HFFc6 (cell line): ENCODE results near the gene POPDC3. TPM values are rescaled to one million over a fixed set of nuclear protein-coding genes. Genes with fewer than 3 reads are reported as not detected.
"Not testable (repeated sequence)": the region's sequence is repeated elsewhere in the genome, so short reads cannot be mapped to it uniquely, and the experiment has no call there.

Experiments
- DNase-seq: peaks from one replicate; pipeline ENCODE4 v3.0.0-alpha.2; 2018
- H3K27ac Mint-ChIP-seq: 2 replicates; pipeline ENCODE4 v1.8.0; 2020; ENCODE audit warnings: mild to moderate bottlenecking, mixed read lengths
- H3K27me3 Mint-ChIP-seq: 2 replicates; pipeline ENCODE4 v1.8.0; 2021; ENCODE audit warnings: mild to moderate bottlenecking, moderate library complexity, mixed read lengths; ENCODE audit not compliant: insufficient read depth
- H3K36me3 Mint-ChIP-seq: 2 replicates; pipeline ENCODE4 v1.8.0; 2021; ENCODE audit warnings: low read depth, mixed read lengths
- H3K4me1 Mint-ChIP-seq: 2 replicates; pipeline ENCODE4 v1.8.0; 2020; ENCODE audit warnings: low read depth, mixed read lengths
- H3K4me3 Mint-ChIP-seq: 2 replicates; pipeline ENCODE4 v1.8.0; 2020; ENCODE audit warnings: mild to moderate bottlenecking, moderate library complexity, mixed read lengths
- H3K9me3 Mint-ChIP-seq: 2 replicates; pipeline ENCODE4 v1.8.0; 2020; ENCODE audit warnings: mild to moderate bottlenecking, mixed read lengths
- total RNA-seq, 6 experiments: library from RNA; stranded (reverse); fragmentation: NEBNext Ultra II Directional; extraction: Animal tissue kit (Norgen Biotek cat#: 25700); gene quantifications; 2 replicates in 1 of 6; 3 replicates in 5 of 6; pipeline ENCODE4 v1.2.3, GENCODE V29; 2021
- TF ChIP-seq, protein P1 (sequence below): fragments of 200-600 bp; sonication (generic); IDR thresholded peaks from 2 replicates; pipeline ENCODE4 v1.5.0; 2021; ENCODE audit warnings: antibody characterized with exemption, mild to moderate bottlenecking

The POPDC3 gene
- total RNA-seq, 6 experiments from 2014 or later, result 15.4 to 24.1 (median 21.2) TPM

DNA sequence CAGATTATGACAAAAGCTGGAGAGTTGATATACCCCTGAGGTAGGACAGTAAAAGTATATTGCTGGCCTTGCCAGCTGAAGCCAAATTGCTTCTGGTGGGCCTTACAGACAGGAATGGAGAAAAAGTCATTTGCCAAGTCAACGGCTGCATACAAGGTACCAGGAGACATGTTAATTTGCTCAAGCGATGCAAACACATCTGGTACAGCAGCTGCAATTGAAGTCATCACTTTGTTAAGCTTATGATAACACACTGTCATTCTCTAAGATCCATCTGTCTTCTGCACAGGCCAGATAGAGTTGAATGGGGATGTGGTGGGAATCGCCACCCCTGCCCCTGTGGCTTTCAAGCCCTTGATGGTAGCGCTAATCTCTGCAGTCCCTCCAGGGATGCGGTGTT is 40.4 kb upstream of the POPDC3 start:
- peaks cover 11% of the 10 kb centered on the region for H3K4me1 Mint-ChIP-seq
- no peak overlapping the region for H3K27ac Mint-ChIP-seq
- no peaks in the 10 kb centered on the region for H3K36me3 Mint-ChIP-seq
- no peak overlapping the region for H3K4me3 Mint-ChIP-seq
- TF ChIP-seq, protein P1, sequence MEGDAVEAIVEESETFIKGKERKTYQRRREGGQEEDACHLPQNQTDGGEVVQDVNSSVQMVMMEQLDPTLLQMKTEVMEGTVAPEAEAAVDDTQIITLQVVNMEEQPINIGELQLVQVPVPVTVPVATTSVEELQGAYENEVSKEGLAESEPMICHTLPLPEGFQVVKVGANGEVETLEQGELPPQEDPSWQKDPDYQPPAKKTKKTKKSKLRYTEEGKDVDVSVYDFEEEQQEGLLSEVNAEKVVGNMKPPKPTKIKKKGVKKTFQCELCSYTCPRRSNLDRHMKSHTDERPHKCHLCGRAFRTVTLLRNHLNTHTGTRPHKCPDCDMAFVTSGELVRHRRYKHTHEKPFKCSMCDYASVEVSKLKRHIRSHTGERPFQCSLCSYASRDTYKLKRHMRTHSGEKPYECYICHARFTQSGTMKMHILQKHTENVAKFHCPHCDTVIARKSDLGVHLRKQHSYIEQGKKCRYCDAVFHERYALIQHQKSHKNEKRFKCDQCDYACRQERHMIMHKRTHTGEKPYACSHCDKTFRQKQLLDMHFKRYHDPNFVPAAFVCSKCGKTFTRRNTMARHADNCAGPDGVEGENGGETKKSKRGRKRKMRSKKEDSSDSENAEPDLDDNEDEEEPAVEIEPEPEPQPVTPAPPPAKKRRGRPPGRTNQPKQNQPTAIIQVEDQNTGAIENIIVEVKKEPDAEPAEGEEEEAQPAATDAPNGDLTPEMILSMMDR, result no peak
- peaks cover 4% of the 10 kb centered on the region for H3K27me3 Mint-ChIP-seq
- no peaks in the 10 kb centered on the region for H3K9me3 Mint-ChIP-seq
- DNase-seq, result no peak

DNA sequence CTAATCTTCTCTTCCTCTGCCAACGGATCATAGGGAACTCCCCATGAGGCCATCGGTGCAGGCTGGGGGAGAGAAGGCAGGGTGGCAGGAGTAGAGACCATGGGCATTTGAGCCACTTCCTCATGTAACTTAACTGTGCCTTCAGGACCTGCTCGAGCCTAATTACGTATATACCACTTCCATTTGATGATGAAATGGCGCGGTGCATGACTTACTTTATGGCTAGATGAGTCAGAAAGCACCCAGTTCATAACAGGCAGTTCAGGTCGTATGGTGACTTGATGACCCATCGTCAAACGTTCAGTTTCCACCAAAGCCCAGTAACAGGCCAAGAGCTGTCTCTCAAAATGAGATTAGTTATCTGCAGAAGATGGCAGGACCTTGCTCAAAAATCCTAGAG is 39.4 kb upstream of the POPDC3 start:
- H3K9me3 Mint-ChIP-seq, H3K4me3 Mint-ChIP-seq, H3K27me3 Mint-ChIP-seq, DNase-seq, H3K27ac Mint-ChIP-seq, H3K36me3 Mint-ChIP-seq: not testable (repeated sequence)
- peaks cover 11% of the 10 kb centered on the region for H3K4me1 Mint-ChIP-seq

DNA sequence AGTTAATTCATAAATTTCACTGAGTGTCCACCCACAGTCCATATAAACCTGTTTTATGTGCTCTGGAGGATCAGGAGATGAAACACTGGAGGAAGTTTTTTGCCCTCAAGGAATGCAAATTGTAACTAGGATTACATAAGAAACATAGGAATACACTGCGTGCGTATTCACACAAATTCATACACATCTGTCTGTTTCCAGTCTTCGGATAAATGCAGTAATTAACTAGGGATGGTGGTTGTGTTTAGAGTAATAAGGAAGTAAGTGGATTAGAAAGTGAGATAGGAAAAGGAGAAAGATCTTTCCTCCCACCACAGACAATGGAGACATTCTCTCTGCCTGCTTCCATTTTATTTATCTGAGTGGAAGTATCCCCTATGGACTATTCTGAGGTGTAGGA is 35.7 kb upstream of the POPDC3 start:
- TF ChIP-seq, protein P1, result no peak
- no peak for DNase-seq
- Mint-ChIP-seq H3K4me1 (peaks cover 24% of the 10 kb centered on the region), H3K27me3 (no peaks in the 10 kb centered on the region; the same call in 1 of the 2 replicates), H3K27ac (no peak overlapping the region), H3K9me3 (no peaks in the 10 kb centered on the region), H3K4me3 (no peak overlapping the region), H3K36me3 (no peaks in the 10 kb centered on the region)

DNA sequence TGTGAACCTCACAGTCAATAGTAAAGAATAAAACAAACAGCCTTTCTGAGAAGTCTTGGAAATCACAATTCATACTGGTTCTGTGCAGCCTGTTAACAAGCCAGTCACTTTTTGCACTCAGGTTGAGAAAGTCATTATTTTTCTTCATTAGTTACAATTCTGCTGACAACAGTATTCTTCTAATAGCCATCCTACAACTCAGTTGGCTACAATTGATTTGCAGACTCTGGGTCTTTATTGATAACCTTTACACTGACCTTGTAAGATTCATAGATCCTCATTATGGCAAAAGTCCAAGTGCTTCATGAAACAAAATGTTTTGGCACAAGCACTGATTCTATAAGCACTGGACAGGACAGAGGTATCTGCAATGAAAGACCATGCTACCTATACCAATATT is 34.9 kb upstream of the POPDC3 start:
- H3K4me3 Mint-ChIP-seq, result no peak overlapping the region
- H3K27me3 Mint-ChIP-seq, result no peaks in the 10 kb centered on the region
- H3K4me1 Mint-ChIP-seq, result peaks cover 33% of the 10 kb centered on the region
- TF ChIP-seq, protein P1, result no peak
- no peaks in the 10 kb centered on the region for H3K36me3 Mint-ChIP-seq
- no peaks in the 10 kb centered on the region for H3K9me3 Mint-ChIP-seq
- DNase-seq, result no peak
- no peak overlapping the region for H3K27ac Mint-ChIP-seq

DNA sequence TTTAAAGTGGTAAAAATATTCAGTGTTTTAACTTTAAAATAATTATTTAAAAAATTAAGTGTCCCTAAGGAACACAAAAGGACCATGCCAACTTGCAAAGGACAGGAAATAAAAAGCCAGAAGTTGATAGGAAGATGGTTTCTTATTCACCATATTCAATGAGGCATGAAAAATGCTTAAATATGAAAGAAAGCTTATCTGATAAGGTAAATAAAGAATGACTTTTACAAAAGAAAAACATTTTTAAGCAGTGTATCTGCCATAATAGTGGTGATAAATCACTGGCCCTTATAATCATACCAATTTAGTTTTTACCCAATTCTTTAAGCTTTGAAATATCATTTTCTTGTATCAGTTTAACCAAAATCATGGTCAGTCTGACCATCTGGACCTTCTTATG is 33.5 kb upstream of the POPDC3 start:
- DNase-seq, result no peak
- Mint-ChIP-seq H3K9me3 (no peaks in the 10 kb centered on the region), H3K27me3 (no peaks in the 10 kb centered on the region), H3K4me3 (no peak overlapping the region), H3K4me1 (peaks cover 45% of the 10 kb centered on the region), H3K27ac (no peak overlapping the region), H3K36me3 (no peaks in the 10 kb centered on the region)
- TF ChIP-seq, protein P1, result no peak

DNA sequence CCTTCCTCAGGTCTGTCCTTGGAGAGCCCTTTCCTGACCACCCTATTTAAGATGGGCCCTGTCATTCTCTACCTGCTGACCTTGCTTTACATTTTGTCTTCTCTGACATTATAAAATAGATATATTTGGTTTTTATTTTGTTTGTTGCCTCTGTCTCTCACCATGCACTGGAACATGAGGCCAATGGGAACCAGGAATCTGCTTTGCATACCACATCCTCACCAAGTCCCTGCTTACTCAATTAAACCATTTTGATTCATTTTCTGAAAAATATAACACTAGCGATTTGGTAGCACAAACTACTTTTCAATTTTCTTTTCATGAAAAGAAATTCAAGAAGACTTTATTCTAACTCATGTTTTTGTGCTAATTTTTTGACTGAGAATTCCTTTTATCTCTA is 32.8 kb upstream of the POPDC3 start:
- Mint-ChIP-seq H3K9me3 (no peaks in the 10 kb centered on the region), H3K36me3 (no peaks in the 10 kb centered on the region), H3K27me3 (no peaks in the 10 kb centered on the region), H3K4me3 (no peak overlapping the region), H3K4me1 (peaks cover 48% of the 10 kb centered on the region), H3K27ac (no peak overlapping the region)
- DNase-seq, result no peak
- TF ChIP-seq, protein P1, result no peak
